Aorta (tissue), 5 donors: ENCODE measurements around the gene DENND2A. TPM values are rescaled to one million over a fixed set of nuclear protein-coding genes. Genes with fewer than 3 reads are reported as not detected.
A peak's percentile ranks its signal among the peaks of the same experiment; 100 is the strongest.

Experiments used
- ATAC-seq: fragments of 200-7000 bp; cut with Tn5 transposase; one replicate; pipeline ENCODE4 v1.9.1; 2022; ENCODE audit warnings: moderate library complexity; ENCODE audit not compliant: low FRiP score
- DNase-seq, 2 donors: peaks; one replicate each; pipeline ENCODE4 v3.0.0-alpha.2; 2020
- H3K27ac ChIP-seq, 2 donors: one replicate each; pipeline ENCODE4 v1.5.1; 2013; ENCODE audit warnings: low read length in 2 of 2, mild to moderate bottlenecking in 2 of 2, moderate library complexity in 2 of 2, control low read depth in 1 of 2, inconsistent platforms in 1 of 2, low read depth in 1 of 2
- H3K27me3 ChIP-seq, 2 donors: one replicate each; pipeline ENCODE4 v1.6.1; 2013; ENCODE audit warnings: control low read depth in 1 of 2, low read length in 1 of 2, mild to moderate bottlenecking in 1 of 2, moderate library complexity in 1 of 2; ENCODE audit not compliant: insufficient read depth in 2 of 2, control insufficient read depth in 1 of 2
- H3K36me3 ChIP-seq, 2 donors: one replicate each; pipeline ENCODE4 v1.6.1; 2013; ENCODE audit warnings: control low read depth in 1 of 2, low read length in 1 of 2, mild to moderate bottlenecking in 1 of 2; ENCODE audit not compliant: insufficient read depth in 2 of 2, control insufficient read depth in 1 of 2
- H3K4me1 ChIP-seq, 2 donors: one replicate each; pipeline ENCODE4 v1.6.1; 2013; ENCODE audit warnings: low read length in 2 of 2, control low read depth in 1 of 2, mild to moderate bottlenecking in 1 of 2, moderate library complexity in 1 of 2; ENCODE audit not compliant: insufficient read depth in 2 of 2, control insufficient read depth in 1 of 2
- H3K4me3 ChIP-seq, 2 donors: one replicate each; pipeline ENCODE4 v1.5.1; 2013; ENCODE audit warnings: low read length in 2 of 2, control low read depth in 1 of 2, mild to moderate bottlenecking in 1 of 2
- H3K9me3 ChIP-seq: one replicate; pipeline ENCODE4 v1.6.1; 2013; ENCODE audit warnings: mild to moderate bottlenecking, low read length; ENCODE audit not compliant: control insufficient read depth
- WGBS, 2 donors: extraction: QIAGEN DNeasy Blood & Tissue Kit; methylation state at CpG; one replicate each; pipeline ENCODE4 v1.1.7; 2013; 5-methylcytosine and 5-hydroxymethylcytosine counted together
- intact Hi-C, 2 donors: fragments of 100-400 bp; cut with DNase I; formaldehyde crosslinking; loops; one replicate each; pipeline versions ENCODE4 v1.14.2 to v1.15.0; 2022
- long read RNA-seq, 2 donors: library from polyadenylated mRNA; unstranded; transcript quantifications; one replicate each; pipeline ENCODE4 v2.0.0, GENCODE V29; 2020 to 2021
- polyA plus RNA-seq, 2 donors: library from polyadenylated mRNA; stranded (reverse); fragments of 200-250 nt; gene quantifications; one replicate each; pipeline ENCODE4 v1.2.3, GENCODE V29; 2013
- total RNA-seq, 2 donors: library from RNA; stranded (reverse); fragmentation: NEBNext Ultra II Directional; extraction: Animal tissue kit (Norgen Biotek cat#: 25700); gene quantifications; one replicate each; pipeline ENCODE4 v1.2.1, GENCODE V29; 2021
- donor health status: healthy with polysubstance abuse.
- donor health status: Bipolar disorder and iron deficiency.
- donor health status: DM: no; HTN: no; CAD: no.
- donor health status: DM: no; HTN: no; CAD: no.
- donor health status: DM: yes; HTN: yes; CAD: no.

The DENND2A gene, protein sequence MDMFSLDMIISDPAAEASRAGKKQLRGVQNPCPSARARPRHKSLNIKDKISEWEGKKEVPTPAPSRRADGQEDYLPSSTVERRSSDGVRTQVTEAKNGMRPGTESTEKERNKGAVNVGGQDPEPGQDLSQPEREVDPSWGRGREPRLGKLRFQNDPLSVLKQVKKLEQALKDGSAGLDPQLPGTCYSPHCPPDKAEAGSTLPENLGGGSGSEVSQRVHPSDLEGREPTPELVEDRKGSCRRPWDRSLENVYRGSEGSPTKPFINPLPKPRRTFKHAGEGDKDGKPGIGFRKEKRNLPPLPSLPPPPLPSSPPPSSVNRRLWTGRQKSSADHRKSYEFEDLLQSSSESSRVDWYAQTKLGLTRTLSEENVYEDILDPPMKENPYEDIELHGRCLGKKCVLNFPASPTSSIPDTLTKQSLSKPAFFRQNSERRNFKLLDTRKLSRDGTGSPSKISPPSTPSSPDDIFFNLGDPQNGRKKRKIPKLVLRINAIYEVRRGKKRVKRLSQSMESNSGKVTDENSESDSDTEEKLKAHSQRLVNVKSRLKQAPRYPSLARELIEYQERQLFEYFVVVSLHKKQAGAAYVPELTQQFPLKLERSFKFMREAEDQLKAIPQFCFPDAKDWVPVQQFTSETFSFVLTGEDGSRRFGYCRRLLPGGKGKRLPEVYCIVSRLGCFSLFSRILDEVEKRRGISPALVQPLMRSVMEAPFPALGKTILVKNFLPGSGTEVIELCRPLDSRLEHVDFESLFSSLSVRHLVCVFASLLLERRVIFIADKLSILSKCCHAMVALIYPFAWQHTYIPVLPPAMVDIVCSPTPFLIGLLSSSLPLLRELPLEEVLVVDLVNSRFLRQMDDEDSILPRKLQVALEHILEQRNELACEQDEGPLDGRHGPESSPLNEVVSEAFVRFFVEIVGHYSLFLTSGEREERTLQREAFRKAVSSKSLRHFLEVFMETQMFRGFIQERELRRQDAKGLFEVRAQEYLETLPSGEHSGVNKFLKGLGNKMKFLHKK
- total RNA-seq (10 to 100 TPM in 1 of 2 donors, 1 to 10 TPM in 1; 5.9 to 19.2 TPM), polyA plus RNA-seq (1 to 10 TPM; 1.4 to 1.8 TPM)
- long read RNA-seq, donor 1, partial matches to known transcripts = 3 of 4 reads
- long read RNA-seq, donor 1, other reads (novel, unspliced or antisense) = 1 of 4 reads
- long read RNA-seq, donor 2, transcript DENND2A-209 (20 exons, 3,562 nt) = major isoform, 5 of 13 reads
- long read RNA-seq, donor 2, partial matches to known transcripts = 1 of 13 reads
- long read RNA-seq, donor 2, other reads (novel, unspliced or antisense) = 2 of 13 reads

DNA sequence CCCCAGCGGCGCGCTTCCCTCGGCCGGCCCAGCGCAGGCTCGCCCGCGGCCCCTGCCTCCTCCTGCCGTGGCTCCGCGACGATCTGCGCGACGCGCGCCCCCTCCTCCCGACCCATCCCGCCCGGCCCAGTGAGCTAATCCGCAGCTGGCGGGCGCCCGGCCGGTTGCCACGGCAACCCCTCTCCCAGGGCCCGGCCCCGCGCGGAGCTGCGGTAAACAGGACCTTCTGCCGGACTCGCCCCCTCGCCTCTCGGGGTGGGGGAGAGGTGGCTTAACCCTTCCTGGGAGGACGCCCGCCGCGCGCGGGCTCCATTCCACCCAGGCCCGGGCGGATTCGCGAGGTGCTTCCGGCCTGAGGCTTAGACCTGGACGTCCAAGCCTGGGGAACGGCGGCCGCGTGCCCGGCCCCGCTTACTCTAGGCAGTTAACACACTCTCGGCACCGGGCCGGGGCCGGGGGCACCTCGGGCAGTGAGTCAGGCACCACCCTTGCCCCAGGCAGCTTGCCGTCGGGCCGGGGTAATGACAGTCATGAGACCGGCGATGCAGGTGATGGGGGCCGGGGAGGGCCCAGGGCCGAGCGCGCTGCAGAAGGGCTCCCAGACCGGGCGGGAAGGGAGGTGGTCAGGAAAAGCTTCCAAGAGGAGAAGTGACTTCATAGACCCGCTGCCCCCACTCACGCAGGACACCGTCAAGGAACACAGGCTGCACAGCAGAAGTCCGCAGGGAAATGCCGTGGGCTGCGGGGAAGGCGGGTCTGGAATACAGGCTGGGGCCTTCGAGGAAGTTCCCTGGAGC is at the start of gene DENND2A:
Gene DENND2A (minus strand): TSS at position 87 of the 797 bp plus-strand sequence. CDS start 38,416 bp downstream, outside the sequence.
- no peak within 1 kb of the TSS for H3K27ac ChIP-seq
- no peaks in the 10 kb centered on the region for H3K27me3 ChIP-seq
- WGBS, 2 donors = 3% methylated on average over 70 to 78 of the region's 78 CpGs
- intact Hi-C loops = no loop called here
- peak; percentile 76 to 87 for DNase-seq
- no peaks in the 10 kb centered on the region for H3K36me3 ChIP-seq
- H3K4me3 ChIP-seq = peak within 1 kb of the TSS; percentile 13 to 47
- no peaks in the 10 kb centered on the region for H3K9me3 ChIP-seq
- H3K4me1 ChIP-seq = no peaks in the 10 kb centered on the region
- peak; percentile 71 for ATAC-seq

- intact Hi-C loops = loop anchor here in 1 of 2 donors (10.0 kb wide), 1 partner anchor 235 kb away; the partner anchor contains the start of gene BRAF
- H3K27me3 ChIP-seq = no peaks in the 10 kb centered on the region
These were observed 48.9 kb upstream of the DENND2A start for GRCh38 chr7:140689199-140690152.

GRCh38 chr7:140688341-140688740 is 47.7 kb upstream of the DENND2A start:
- H3K27ac ChIP-seq = no peak overlapping the region
- no peak overlapping the region for H3K4me3 ChIP-seq
- ATAC-seq (no peak), DNase-seq (peak in 1 of 2 donors; percentile 63)
- no peaks in the 10 kb centered on the region for H3K9me3 ChIP-seq
- H3K27me3 ChIP-seq = no peaks in the 10 kb centered on the region
- peaks cover 0 to 2% of the 10 kb centered on the region in 2 donors for H3K36me3 ChIP-seq
- H3K4me1 ChIP-seq = no peaks in the 10 kb centered on the region
- intact Hi-C loops = no loop called here
- 88% methylated on average over 6 of the region's 6 CpGs for WGBS, 2 donors

More at GRCh38 chr7:140689199-140690152, 48.9 kb upstream of the DENND2A start:
- H3K4me1 ChIP-seq = no peaks in the 10 kb centered on the region
- no peak overlapping the region for H3K27ac ChIP-seq
- no peaks in the 10 kb centered on the region for H3K9me3 ChIP-seq
- peak in 1 of 2 donors; percentile 57 for DNase-seq
- H3K4me3 ChIP-seq = no peak overlapping the region
- no peak for ATAC-seq
- H3K36me3 ChIP-seq = peaks cover 0 to 2% of the 10 kb centered on the region in 2 donors
- WGBS, 2 donors = 93% methylated on average over 16 of the region's 16 CpGs

GRCh38 chr7:140686921-140687320 is 46.3 kb upstream of the DENND2A start:
- Histone ChIP-seq H3K9me3 (no peaks in the 10 kb centered on the region), H3K36me3 (peaks cover 2 to 4% of the 10 kb centered on the region in 2 donors), H3K4me3 (no peak overlapping the region), H3K27ac (no peak overlapping the region), H3K4me1 (no peaks in the 10 kb centered on the region), H3K27me3 (no peaks in the 10 kb centered on the region)
- no peak for ATAC-seq
- WGBS, 2 donors = 94 to 95% methylated on average over 11 of the region's 11 CpGs
- intact Hi-C loops = no loop called here
- peak in 1 of 2 donors; percentile 67 for DNase-seq

DNA sequence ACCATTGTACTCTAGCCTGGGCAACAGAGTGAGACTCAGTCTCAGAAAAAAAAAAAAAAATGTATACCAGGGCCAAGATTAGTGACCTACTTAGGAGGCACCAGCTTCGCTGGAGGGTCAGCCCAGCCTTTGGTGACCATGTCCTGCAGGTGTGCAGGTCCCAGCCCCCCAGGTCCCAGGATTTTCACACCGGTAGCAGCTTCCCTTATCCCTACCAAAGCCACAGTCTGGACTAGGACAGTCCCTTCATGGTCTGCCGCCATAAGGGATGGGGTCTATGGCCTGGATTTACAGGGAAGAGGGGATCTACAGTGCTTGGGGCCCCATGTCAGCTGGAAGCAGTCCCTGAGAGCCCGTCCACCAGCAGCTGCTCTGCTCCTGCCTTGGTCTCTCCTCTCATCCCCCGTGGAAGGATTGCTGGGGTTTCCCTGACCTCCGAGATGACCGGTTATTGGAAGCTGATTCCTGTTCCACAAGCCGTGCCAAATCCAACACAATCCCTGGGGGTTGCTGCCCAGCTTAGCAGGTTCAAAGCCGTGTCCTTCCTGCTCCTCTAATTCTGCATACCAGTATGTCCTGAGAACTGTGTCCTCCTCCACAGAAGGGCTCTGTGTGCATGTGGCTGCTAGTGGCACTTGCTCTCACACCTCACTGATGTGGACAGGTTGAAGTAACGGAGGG is 44.9 kb upstream of the DENND2A start:
- Histone ChIP-seq H3K4me3 (no peak overlapping the region), H3K27me3 (no peaks in the 10 kb centered on the region), H3K36me3 (peaks cover 4 to 5% of the 10 kb centered on the region in 2 donors), H3K4me1 (no peaks in the 10 kb centered on the region), H3K9me3 (no peaks in the 10 kb centered on the region), H3K27ac (no peak overlapping the region)
- intact Hi-C loops = no loop called here
- DNase-seq (peak in 1 of 2 donors; percentile 60), ATAC-seq (no peak)
- WGBS, 2 donors = 75 to 76% methylated on average over 10 of the region's 10 CpGs

GRCh38 chr7:140684066-140684950 is 43.7 kb upstream of the DENND2A start:
- intact Hi-C loops = no loop called here
- Histone ChIP-seq H3K27me3 (no peaks in the 10 kb centered on the region), H3K36me3 (peaks cover 4 to 6% of the 10 kb centered on the region in 2 donors), H3K9me3 (no peaks in the 10 kb centered on the region), H3K4me3 (no peak overlapping the region), H3K27ac (no peak overlapping the region), H3K4me1 (no peaks in the 10 kb centered on the region)
- 93 to 95% methylated on average over 18 to 20 of the region's 20 CpGs for WGBS, 2 donors
- no peak for ATAC-seq
- peak in 1 of 2 donors; percentile 43 for DNase-seq
